K562 (cell line): ENCODE data around the gene CCNB1. TPM values are rescaled to one million over a fixed set of nuclear protein-coding genes. Genes with fewer than 3 reads are reported as not detected.

Source experiments
- DPF2 ChIP-seq: fragments of 450-650 bp; IDR thresholded peaks from 2 replicates; pipeline ENCODE4 v1.6.1; 2016
- PTTG1 ChIP-seq: fragments of 450-650 bp; IDR thresholded peaks from 2 replicates; pipeline ENCODE4 v1.6.1; 2016; ENCODE audit warnings: low read depth, mild to moderate bottlenecking, missing genetic modification characterization, missing compliant biosample characterization
- ZNF232 ChIP-seq: sonication (generic); formaldehyde crosslinking; IDR thresholded peaks from 2 replicates; pipeline ENCODE4 v1.8.0; 2022; ENCODE audit warnings: mild to moderate bottlenecking, missing genetic modification reagents
- polyA plus RNA-seq, 8 experiments: library from polyadenylated mRNA; depleted of rRNA in 4 of 8; stranded (reverse) in 5 of 8; unstranded in 3 of 8; fragments of >200 nt; fragmentation: Nextera tagmentation in 2 of 8; fragmentation: Illumina TruSeq in 1 of 8; extraction: Ambion mirVana in 2 of 8; extraction: Trizol in 1 of 8; gene quantifications; 2 replicates each; pipeline versions ENCODE4 v1.2.1 to v1.2.3, GENCODE V29; 2011 to 2014; ENCODE audit warnings: inconsistent platforms in 1 of 8, missing spikeins in 1 of 8
- total RNA-seq, 7 experiments: library from RNA; depleted of rRNA in 6 of 7; stranded (reverse); fragments of >200 nt in 6 of 7; fragmentation: Illumina TruSeq in 2 of 7; extraction: Trizol in 2 of 7; gene quantifications; 2 replicates each; pipeline versions ENCODE4 v1.2.1 to v1.2.3, GENCODE V29; 2011 to 2021; ENCODE audit warnings: low replicate concordance in 1 of 7
- TF ChIP-seq, protein P1 (sequence below): sonication (generic); formaldehyde crosslinking; IDR thresholded peaks from 2 replicates; pipeline ENCODE4 v1.8.1; 2023; ENCODE audit warnings: missing genetic modification reagents, mild to moderate bottlenecking, borderline replicate concordance
- TF ChIP-seq, protein P2 (sequence below): fragments of 200-800 bp; sonication (Bioruptor generic); IDR thresholded peaks from 2 replicates; pipeline ENCODE4 v1.6.1; 2017; ENCODE audit warnings: missing genetic modification characterization, missing compliant biosample characterization
- TF ChIP-seq, protein P3 (sequence below): fragments of 450-650 bp; IDR thresholded peaks from 2 replicates; pipeline ENCODE4 v1.6.1; 2016; ENCODE audit warnings: mild to moderate bottlenecking, moderate library complexity

Gene CCNB1
- total and polyA plus RNA-seq, 9 of the 15 experiments (the other 6 are each of a cell fraction or from before 2014, with no cell fraction given), result 165 to 679 (median 271) TPM

DNA sequence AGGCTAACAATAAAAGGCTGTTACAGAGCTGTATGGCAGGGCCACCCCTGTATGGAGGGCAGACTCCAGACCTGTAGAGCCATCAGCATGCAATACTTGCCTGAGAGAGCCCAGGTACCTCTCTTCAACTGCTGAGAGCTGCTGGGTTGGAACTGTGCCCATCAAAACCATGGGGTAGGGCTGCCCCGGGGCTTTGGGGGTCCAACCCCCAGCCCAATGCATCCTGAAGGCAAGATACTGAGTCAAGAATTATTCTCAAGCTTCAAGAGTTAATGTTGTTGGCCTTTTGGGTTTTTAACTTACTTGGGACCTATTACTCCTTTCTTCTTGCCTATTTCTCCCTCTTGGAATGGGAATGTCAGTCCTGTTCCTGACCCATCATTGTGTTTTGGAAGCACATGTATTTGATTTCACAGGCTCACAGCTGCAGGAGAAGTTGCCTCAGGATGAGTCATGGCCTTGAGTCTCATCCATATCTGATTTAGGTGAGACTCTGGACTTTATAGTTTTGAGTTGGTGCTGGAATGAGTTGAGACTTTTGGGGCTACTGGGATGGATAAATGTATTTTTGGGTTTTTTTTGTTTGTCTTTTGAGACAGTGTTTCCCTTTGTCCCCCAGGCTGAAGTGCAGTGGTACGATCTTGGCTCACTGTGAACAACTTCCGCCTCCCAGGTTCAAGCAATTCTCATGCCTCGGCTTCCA, 46.7 kb downstream of the CCNB1 start (continued):
- TF ChIP-seq, protein P1, sequence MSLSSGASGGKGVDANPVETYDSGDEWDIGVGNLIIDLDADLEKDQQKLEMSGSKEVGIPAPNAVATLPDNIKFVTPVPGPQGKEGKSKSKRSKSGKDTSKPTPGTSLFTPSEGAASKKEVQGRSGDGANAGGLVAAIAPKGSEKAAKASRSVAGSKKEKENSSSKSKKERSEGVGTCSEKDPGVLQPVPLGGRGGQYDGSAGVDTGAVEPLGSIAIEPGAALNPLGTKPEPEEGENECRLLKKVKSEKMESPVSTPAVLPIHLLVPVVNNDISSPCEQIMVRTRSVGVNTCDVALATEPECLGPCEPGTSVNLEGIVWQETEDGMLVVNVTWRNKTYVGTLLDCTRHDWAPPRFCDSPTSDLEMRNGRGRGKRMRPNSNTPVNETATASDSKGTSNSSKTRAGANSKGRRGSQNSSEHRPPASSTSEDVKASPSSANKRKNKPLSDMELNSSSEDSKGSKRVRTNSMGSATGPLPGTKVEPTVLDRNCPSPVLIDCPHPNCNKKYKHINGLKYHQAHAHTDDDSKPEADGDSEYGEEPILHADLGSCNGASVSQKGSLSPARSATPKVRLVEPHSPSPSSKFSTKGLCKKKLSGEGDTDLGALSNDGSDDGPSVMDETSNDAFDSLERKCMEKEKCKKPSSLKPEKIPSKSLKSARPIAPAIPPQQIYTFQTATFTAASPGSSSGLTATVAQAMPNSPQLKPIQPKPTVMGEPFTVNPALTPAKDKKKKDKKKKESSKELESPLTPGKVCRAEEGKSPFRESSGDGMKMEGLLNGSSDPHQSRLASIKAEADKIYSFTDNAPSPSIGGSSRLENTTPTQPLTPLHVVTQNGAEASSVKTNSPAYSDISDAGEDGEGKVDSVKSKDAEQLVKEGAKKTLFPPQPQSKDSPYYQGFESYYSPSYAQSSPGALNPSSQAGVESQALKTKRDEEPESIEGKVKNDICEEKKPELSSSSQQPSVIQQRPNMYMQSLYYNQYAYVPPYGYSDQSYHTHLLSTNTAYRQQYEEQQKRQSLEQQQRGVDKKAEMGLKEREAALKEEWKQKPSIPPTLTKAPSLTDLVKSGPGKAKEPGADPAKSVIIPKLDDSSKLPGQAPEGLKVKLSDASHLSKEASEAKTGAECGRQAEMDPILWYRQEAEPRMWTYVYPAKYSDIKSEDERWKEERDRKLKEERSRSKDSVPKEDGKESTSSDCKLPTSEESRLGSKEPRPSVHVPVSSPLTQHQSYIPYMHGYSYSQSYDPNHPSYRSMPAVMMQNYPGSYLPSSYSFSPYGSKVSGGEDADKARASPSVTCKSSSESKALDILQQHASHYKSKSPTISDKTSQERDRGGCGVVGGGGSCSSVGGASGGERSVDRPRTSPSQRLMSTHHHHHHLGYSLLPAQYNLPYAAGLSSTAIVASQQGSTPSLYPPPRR (CRISPR knock-in tag), result no peak
- TF ChIP-seq ZNF232 (CRISPR knock-in tag) (no peak), PTTG1 (no peak), DPF2 (peak; percentile 94)
- TF ChIP-seq, protein P2, sequence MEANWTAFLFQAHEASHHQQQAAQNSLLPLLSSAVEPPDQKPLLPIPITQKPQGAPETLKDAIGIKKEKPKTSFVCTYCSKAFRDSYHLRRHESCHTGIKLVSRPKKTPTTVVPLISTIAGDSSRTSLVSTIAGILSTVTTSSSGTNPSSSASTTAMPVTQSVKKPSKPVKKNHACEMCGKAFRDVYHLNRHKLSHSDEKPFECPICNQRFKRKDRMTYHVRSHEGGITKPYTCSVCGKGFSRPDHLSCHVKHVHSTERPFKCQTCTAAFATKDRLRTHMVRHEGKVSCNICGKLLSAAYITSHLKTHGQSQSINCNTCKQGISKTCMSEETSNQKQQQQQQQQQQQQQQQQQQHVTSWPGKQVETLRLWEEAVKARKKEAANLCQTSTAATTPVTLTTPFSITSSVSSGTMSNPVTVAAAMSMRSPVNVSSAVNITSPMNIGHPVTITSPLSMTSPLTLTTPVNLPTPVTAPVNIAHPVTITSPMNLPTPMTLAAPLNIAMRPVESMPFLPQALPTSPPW (CRISPR knock-in tag), result no peak
- TF ChIP-seq, protein P3, sequence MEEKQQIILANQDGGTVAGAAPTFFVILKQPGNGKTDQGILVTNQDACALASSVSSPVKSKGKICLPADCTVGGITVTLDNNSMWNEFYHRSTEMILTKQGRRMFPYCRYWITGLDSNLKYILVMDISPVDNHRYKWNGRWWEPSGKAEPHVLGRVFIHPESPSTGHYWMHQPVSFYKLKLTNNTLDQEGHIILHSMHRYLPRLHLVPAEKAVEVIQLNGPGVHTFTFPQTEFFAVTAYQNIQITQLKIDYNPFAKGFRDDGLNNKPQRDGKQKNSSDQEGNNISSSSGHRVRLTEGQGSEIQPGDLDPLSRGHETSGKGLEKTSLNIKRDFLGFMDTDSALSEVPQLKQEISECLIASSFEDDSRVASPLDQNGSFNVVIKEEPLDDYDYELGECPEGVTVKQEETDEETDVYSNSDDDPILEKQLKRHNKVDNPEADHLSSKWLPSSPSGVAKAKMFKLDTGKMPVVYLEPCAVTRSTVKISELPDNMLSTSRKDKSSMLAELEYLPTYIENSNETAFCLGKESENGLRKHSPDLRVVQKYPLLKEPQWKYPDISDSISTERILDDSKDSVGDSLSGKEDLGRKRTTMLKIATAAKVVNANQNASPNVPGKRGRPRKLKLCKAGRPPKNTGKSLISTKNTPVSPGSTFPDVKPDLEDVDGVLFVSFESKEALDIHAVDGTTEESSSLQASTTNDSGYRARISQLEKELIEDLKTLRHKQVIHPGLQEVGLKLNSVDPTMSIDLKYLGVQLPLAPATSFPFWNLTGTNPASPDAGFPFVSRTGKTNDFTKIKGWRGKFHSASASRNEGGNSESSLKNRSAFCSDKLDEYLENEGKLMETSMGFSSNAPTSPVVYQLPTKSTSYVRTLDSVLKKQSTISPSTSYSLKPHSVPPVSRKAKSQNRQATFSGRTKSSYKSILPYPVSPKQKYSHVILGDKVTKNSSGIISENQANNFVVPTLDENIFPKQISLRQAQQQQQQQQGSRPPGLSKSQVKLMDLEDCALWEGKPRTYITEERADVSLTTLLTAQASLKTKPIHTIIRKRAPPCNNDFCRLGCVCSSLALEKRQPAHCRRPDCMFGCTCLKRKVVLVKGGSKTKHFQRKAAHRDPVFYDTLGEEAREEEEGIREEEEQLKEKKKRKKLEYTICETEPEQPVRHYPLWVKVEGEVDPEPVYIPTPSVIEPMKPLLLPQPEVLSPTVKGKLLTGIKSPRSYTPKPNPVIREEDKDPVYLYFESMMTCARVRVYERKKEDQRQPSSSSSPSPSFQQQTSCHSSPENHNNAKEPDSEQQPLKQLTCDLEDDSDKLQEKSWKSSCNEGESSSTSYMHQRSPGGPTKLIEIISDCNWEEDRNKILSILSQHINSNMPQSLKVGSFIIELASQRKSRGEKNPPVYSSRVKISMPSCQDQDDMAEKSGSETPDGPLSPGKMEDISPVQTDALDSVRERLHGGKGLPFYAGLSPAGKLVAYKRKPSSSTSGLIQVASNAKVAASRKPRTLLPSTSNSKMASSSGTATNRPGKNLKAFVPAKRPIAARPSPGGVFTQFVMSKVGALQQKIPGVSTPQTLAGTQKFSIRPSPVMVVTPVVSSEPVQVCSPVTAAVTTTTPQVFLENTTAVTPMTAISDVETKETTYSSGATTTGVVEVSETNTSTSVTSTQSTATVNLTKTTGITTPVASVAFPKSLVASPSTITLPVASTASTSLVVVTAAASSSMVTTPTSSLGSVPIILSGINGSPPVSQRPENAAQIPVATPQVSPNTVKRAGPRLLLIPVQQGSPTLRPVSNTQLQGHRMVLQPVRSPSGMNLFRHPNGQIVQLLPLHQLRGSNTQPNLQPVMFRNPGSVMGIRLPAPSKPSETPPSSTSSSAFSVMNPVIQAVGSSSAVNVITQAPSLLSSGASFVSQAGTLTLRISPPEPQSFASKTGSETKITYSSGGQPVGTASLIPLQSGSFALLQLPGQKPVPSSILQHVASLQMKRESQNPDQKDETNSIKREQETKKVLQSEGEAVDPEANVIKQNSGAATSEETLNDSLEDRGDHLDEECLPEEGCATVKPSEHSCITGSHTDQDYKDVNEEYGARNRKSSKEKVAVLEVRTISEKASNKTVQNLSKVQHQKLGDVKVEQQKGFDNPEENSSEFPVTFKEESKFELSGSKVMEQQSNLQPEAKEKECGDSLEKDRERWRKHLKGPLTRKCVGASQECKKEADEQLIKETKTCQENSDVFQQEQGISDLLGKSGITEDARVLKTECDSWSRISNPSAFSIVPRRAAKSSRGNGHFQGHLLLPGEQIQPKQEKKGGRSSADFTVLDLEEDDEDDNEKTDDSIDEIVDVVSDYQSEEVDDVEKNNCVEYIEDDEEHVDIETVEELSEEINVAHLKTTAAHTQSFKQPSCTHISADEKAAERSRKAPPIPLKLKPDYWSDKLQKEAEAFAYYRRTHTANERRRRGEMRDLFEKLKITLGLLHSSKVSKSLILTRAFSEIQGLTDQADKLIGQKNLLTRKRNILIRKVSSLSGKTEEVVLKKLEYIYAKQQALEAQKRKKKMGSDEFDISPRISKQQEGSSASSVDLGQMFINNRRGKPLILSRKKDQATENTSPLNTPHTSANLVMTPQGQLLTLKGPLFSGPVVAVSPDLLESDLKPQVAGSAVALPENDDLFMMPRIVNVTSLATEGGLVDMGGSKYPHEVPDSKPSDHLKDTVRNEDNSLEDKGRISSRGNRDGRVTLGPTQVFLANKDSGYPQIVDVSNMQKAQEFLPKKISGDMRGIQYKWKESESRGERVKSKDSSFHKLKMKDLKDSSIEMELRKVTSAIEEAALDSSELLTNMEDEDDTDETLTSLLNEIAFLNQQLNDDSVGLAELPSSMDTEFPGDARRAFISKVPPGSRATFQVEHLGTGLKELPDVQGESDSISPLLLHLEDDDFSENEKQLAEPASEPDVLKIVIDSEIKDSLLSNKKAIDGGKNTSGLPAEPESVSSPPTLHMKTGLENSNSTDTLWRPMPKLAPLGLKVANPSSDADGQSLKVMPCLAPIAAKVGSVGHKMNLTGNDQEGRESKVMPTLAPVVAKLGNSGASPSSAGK, result peak; percentile 64; the same call in 1 of the 2 replicates
